Activated CD4-positive, alpha-beta memory T cell treated with anti-CD3 and anti-CD28 coated beads for 36 hours (primary cell): ENCODE results near the gene CCDC174. TPM values are rescaled to one million over a fixed set of nuclear protein-coding genes. Genes with fewer than 3 reads are reported as not detected.
A peak's percentile ranks its signal among the peaks of the same experiment; 100 is the strongest.

ENCODE experiments used
- CTCF ChIA-PET: fragments of 350-600 bp; sonication (Branson Sonifier 250); formaldehyde crosslinking; loops from one replicate; lab custom pipeline; 2021; ENCODE audit warnings: antibody characterized with exemption, inconsistent platforms; lab: Charles Lee
- POLR2A ChIA-PET: fragments of 350-600 bp; sonication (Branson Sonifier 250); formaldehyde crosslinking; loops from one replicate; lab custom pipeline; 2021; ENCODE audit warnings: antibody characterized with exemption; lab: Charles Lee
- DNase-seq: peaks from one replicate; pipeline ENCODE4 v3.0.0-alpha.2; 2020
- H3K27ac Mint-ChIP-seq: one replicate; pipeline ENCODE4 v1.8.0; 2021; ENCODE audit warnings: mixed read lengths
- H3K27me3 Mint-ChIP-seq: one replicate; pipeline ENCODE4 v1.8.0; 2021; ENCODE audit warnings: mixed read lengths
- H3K36me3 Mint-ChIP-seq: one replicate; pipeline ENCODE4 v1.8.0; 2021; ENCODE audit warnings: mixed read lengths
- H3K4me1 Mint-ChIP-seq: one replicate; pipeline ENCODE4 v1.8.0; 2021; ENCODE audit warnings: low read depth, mixed read lengths
- H3K4me3 Mint-ChIP-seq: one replicate; pipeline ENCODE4 v1.8.0; 2021; ENCODE audit warnings: mild to moderate bottlenecking, mixed read lengths
- H3K9me3 Mint-ChIP-seq: one replicate; pipeline ENCODE4 v1.8.0; 2021; ENCODE audit warnings: mixed read lengths
- intact Hi-C: fragments of 100-400 bp; cut with micrococcal nuclease; formaldehyde crosslinking; loops from one replicate; pipeline ENCODE4 v1.15.1; 2023
- total RNA-seq, 2 experiments: library from RNA; stranded (reverse); gene quantifications; one replicate each; pipeline ENCODE4 v1.2.3, GENCODE V29; 2021

CCDC174 gene
- total RNA-seq, 2 experiments from 2014 or later = 16.6 to 18.6 TPM

DNA sequence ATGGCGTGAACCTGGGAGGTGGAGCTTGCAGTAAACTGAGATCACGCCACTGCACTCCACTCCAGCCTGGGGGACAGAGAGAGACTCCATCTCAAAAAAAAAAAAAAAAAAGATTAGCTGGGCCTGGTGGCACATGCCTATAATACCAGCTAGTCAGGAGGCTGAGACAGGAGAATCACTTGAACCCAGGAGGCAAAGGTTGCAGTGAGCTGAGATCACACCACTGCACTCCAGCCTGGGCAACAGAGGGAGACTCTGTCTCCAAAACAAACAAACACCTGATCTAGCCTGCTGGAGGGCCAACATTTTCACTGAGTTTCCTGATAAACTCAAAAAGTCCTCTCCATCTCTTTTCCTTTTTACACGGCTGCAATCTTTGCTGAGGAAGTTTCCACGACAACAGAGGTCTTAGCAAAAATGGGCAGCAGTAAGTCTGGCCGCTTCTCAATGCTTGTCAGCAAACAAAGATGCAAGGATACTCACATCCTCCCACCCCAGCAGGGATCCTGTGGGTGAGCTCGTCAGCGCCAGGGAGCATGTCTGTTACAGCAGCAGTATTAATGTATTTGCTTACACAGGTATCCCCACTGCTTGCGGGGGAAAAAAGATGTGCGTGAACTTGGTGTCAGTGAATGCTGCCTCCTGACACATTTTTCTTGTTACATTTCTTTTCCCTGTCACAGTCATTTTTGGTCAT, 21.0 kb upstream of the CCDC174 start:
- CTCF ChIA-PET = interaction anchor here (2.0 to 4.0 kb wide), 2 partner anchors 291 to 296 kb away, joined by 7 to 19 read pairs; no protein-coding TSS in a partner anchor

GRCh38 chr3:14631101-14631497, 20.5 kb upstream of the CCDC174 start:
- POLR2A ChIA-PET = no interaction called here
- no peak for DNase-seq
- Mint-ChIP-seq H3K4me3 (no peak overlapping the region), H3K27me3 (peaks cover 6% of the 10 kb centered on the region), H3K36me3 (no peaks in the 10 kb centered on the region), H3K9me3 (no peaks in the 10 kb centered on the region), H3K27ac (no peak overlapping the region), H3K4me1 (no peaks in the 10 kb centered on the region)
- intact Hi-C loops = loop anchor here (5.0 kb wide), 1 partner anchor 151 kb away; no protein-coding TSS in a partner anchor
- CTCF ChIA-PET = interaction anchor here (0.7 to 4.0 kb wide), 4 partner anchors 24 to 296 kb away, joined by 3 to 19 read pairs (median 6); no protein-coding TSS in a partner anchor

More for the DNA sequence above, 21.0 kb upstream of the CCDC174 start:
- POLR2A ChIA-PET = no interaction called here
- peaks cover 4% of the 10 kb centered on the region for H3K27me3 Mint-ChIP-seq
- H3K4me3 Mint-ChIP-seq = no peak overlapping the region
- H3K27ac Mint-ChIP-seq = no peak overlapping the region
- H3K36me3 Mint-ChIP-seq = no peaks in the 10 kb centered on the region
- no peaks in the 10 kb centered on the region for H3K4me1 Mint-ChIP-seq
- no peaks in the 10 kb centered on the region for H3K9me3 Mint-ChIP-seq
- DNase-seq = no peak
- intact Hi-C loops = loop anchor here (5.0 kb wide), 1 partner anchor 152 kb away; no protein-coding TSS in a partner anchor

DNA sequence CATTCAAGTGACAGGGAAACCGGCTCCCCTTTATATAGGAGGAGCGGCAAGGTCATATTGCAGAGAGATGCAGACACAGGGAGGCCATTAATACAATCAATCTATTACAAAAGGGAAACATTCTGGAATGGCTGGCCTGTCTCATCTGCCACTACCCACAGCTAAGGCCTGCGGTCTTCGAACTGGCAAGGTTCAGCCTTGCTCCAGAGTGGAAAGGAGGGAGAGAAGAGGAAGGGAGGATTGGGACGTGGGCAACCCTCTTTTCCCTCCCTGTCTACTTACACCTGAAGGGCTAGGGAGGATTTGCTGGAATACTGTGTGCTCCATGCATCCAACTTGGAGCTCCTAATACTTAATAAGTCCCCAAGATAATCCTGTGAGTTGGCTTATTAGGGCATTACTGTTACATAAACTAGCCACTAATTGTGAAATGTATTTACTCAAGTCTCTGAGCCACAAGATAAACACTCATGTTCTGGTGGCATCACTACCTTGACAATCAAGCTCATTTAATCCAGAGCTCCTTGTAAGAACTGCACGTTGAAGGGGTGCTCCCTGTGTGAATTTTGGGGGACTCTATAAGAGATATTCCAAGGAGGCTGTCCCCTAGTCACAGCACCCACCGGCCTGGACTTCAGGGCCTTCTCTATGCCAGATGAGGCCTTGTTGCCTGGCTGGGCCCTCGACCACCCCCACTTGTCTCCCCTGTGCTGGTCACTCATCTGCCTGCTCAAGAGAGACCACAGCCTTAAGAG, 19.7 kb upstream of the CCDC174 start:
- no peak for DNase-seq
- H3K27ac Mint-ChIP-seq = no peak overlapping the region
- ChIA-PET POLR2A (no interaction called here), CTCF (interaction anchor here (0.6 to 4.0 kb wide), 12 partner anchors 8 to 457 kb away, joined by 3 to 19 read pairs (median 4); partner anchors contain the start of gene CCDC174)
- H3K9me3 Mint-ChIP-seq = no peaks in the 10 kb centered on the region
- no peak overlapping the region for H3K4me3 Mint-ChIP-seq
- no peaks in the 10 kb centered on the region for H3K4me1 Mint-ChIP-seq
- intact Hi-C loops = loop anchor here (5.0 kb wide), 1 partner anchor 150 kb away; no protein-coding TSS in a partner anchor
- H3K27me3 Mint-ChIP-seq = peaks cover 8% of the 10 kb centered on the region
- no peaks in the 10 kb centered on the region for H3K36me3 Mint-ChIP-seq

- H3K36me3 Mint-ChIP-seq = no peaks in the 10 kb centered on the region
- ChIA-PET POLR2A (no interaction called here), CTCF (interaction anchor here (0.6 to 4.0 kb wide), 11 partner anchors 9 to 456 kb away, joined by 3 to 19 read pairs (median 5); partner anchors contain the start of gene CCDC174)
- no peaks in the 10 kb centered on the region for H3K4me1 Mint-ChIP-seq
- peaks cover 10% of the 10 kb centered on the region for H3K27me3 Mint-ChIP-seq
- H3K27ac Mint-ChIP-seq = no peak overlapping the region
- no peaks in the 10 kb centered on the region for H3K9me3 Mint-ChIP-seq
- DNase-seq = no peak
- no peak overlapping the region for H3K4me3 Mint-ChIP-seq
- intact Hi-C loops = loop anchor here (5.0 kb wide), 1 partner anchor 150 kb away; no protein-coding TSS in a partner anchor
These were observed 19.1 kb upstream of the CCDC174 start for GRCh38 chr3:14632442-14632930.

- Mint-ChIP-seq H3K27me3 (peaks cover 18% of the 10 kb centered on the region), H3K36me3 (no peaks in the 10 kb centered on the region), H3K4me1 (no peaks in the 10 kb centered on the region), H3K4me3 (no peak overlapping the region), H3K27ac (no peak overlapping the region), H3K9me3 (no peaks in the 10 kb centered on the region)
- ChIA-PET CTCF (interaction anchor here (1.6 to 4.5 kb wide), 2 partner anchors 10 to 288 kb away, joined by 5 to 27 read pairs; no protein-coding TSS in a partner anchor), POLR2A (no interaction called here)
- DNase-seq = no peak
- intact Hi-C loops = loop anchor here (5.0 kb wide), 1 partner anchor 149 kb away; no protein-coding TSS in a partner anchor
These were observed 18.1 kb upstream of the CCDC174 start for GRCh38 chr3:14633417-14633816.

- Mint-ChIP-seq H3K4me1 (no peaks in the 10 kb centered on the region), H3K27ac (no peak overlapping the region), H3K9me3 (no peaks in the 10 kb centered on the region), H3K27me3 (peaks cover 20% of the 10 kb centered on the region), H3K36me3 (no peaks in the 10 kb centered on the region), H3K4me3 (no peak overlapping the region)
- POLR2A ChIA-PET = no interaction called here
- peak; percentile 69 for DNase-seq
- CTCF ChIA-PET = interaction anchor here (1.5 to 4.5 kb wide), 4 partner anchors 10 to 430 kb away, joined by 4 to 27 read pairs (median 6); no protein-coding TSS in a partner anchor
- intact Hi-C loops = loop anchor here (1.0 to 5.0 kb wide), 2 partner anchors 148 to 287 kb away; no protein-coding TSS in a partner anchor
These were observed 17.6 kb upstream of the CCDC174 start for GRCh38 chr3:14633819-14634424.

DNA sequence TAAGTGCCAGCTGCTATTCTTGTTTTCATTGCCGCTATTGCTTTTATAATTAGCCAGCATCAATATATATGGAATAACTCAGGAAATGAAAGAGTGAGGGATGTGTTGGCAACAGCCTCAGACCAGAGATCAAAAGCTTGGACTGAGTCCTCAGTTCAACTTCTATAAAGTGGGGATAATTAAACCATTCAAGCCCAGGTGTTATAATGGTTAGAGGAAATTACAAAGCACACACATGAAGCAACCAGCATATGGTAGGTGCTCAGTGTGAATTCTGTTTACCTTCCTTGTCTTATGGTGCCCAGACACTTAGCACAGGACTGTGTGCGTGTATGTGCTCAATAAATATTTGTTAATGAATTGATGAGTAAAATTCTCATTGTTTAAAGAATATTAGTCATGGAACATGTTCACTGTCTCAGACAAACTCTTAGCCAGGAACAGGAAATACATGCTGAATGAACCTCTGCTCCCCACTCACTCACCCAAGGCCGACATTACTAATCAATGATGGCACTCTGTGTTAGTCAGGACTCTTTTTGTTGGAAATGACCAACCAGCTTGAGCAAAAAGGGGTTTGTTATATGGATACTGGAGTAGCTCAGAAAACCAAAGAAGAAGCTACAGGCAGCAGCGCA, 16.7 kb upstream of the CCDC174 start:
- Mint-ChIP-seq H3K27me3 (peaks cover 26% of the 10 kb centered on the region), H3K36me3 (no peaks in the 10 kb centered on the region), H3K4me1 (no peaks in the 10 kb centered on the region), H3K4me3 (no peak overlapping the region), H3K9me3 (no peaks in the 10 kb centered on the region), H3K27ac (no peak overlapping the region)
- no peak for DNase-seq
- CTCF ChIA-PET = interaction anchor here (0.8 to 4.5 kb wide), 7 partner anchors 13 to 431 kb away, joined by 3 to 27 read pairs (median 4); partner anchors contain the start of gene CCDC174
- intact Hi-C loops = loop anchor here (1.0 to 5.0 kb wide), 2 partner anchors 147 to 286 kb away; no protein-coding TSS in a partner anchor
- POLR2A ChIA-PET = no interaction called here

DNA sequence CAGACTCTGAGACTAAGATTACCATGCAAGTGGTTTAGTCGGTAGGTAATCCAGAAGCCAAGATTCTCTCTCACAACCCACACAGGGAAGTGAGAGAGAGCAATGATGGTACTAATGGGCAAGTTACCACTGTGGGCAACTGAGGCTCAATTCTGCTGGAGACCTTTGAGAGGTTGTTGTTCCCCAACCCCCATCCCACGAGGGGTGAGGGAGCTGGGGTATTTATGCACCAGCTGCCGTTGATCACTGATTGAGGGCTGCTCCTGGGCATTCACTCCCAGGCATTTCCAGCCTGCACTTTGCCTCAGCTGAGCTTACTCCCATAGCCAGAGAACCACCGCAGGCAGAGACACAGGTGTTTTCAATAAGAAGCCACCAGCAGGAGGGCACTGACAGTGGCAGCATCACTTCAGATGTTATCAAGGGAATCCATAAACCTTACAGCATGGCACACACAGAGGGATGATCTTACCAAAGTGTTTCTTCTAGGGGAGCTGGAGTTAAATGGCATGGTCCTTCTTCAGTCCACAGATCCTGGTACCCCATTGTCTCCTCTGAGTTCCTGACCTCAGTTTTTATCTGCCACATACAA, 15.0 kb upstream of the CCDC174 start:
- ChIA-PET POLR2A (interaction anchor here (0.8 kb wide), 2 partner anchors 13 to 15 kb away, joined by 3 read pairs; partner anchors contain the start of gene CCDC174), CTCF (interaction anchor here (4.5 kb wide), 1 partner anchor 285 kb away, joined by 27 read pairs; no protein-coding TSS in a partner anchor)
- Mint-ChIP-seq H3K4me3 (no peak overlapping the region), H3K27me3 (peaks cover 31% of the 10 kb centered on the region), H3K36me3 (no peaks in the 10 kb centered on the region), H3K4me1 (no peaks in the 10 kb centered on the region), H3K27ac (no peak overlapping the region), H3K9me3 (no peaks in the 10 kb centered on the region)
- DNase-seq = no peak
- intact Hi-C loops = no loop called here

DNA sequence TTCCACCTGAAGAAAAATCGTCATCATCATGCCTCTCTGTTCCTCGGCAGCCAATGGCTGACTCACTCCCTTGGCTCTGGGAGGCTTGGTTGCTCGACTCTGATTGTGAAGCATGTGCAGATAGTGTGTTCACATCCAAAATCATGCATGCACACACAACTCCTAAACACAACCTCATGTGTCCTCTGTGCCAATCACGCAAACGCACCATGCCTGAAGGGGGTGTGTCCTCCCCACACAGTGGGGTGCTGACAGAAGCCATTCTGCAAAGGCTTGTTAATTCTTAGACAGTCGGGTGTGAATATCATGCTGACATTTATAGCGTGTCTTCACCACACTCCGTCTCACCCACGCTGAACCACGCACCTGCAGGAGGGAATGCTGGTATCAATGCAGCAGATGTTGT, 11.4 kb upstream of the CCDC174 start:
- POLR2A ChIA-PET = no interaction called here
- Mint-ChIP-seq H3K4me3 (no peak overlapping the region), H3K27me3 (peaks cover 31% of the 10 kb centered on the region), H3K36me3 (no peaks in the 10 kb centered on the region), H3K4me1 (no peaks in the 10 kb centered on the region), H3K9me3 (no peaks in the 10 kb centered on the region), H3K27ac (no peak overlapping the region)
- CTCF ChIA-PET = interaction anchor here (0.7 to 1.5 kb wide), 2 partner anchors 242 to 281 kb away, joined by 3 to 5 read pairs; no protein-coding TSS in a partner anchor
- DNase-seq = no peak
- intact Hi-C loops = no loop called here

GRCh38 chr3:14640734-14641133, 10.8 kb upstream of the CCDC174 start:
- DNase-seq = no peak
- ChIA-PET POLR2A (interaction anchor here (0.8 kb wide), 1 partner anchor 11 kb away, joined by 3 read pairs; the partner anchor contains the start of gene CCDC174), CTCF (no interaction called here)
- Mint-ChIP-seq H3K4me3 (no peak overlapping the region), H3K36me3 (no peaks in the 10 kb centered on the region), H3K4me1 (no peaks in the 10 kb centered on the region), H3K27ac (no peak overlapping the region), H3K27me3 (peaks cover 27% of the 10 kb centered on the region), H3K9me3 (no peaks in the 10 kb centered on the region)
- intact Hi-C loops = no loop called here
